ENCODE measurements around the gene KNTC1.
"Not testable (repeated sequence)": the region's sequence is repeated elsewhere in the genome, so short reads cannot be mapped to it uniquely, and the experiment has no call there.

Gene KNTC1

DNA sequence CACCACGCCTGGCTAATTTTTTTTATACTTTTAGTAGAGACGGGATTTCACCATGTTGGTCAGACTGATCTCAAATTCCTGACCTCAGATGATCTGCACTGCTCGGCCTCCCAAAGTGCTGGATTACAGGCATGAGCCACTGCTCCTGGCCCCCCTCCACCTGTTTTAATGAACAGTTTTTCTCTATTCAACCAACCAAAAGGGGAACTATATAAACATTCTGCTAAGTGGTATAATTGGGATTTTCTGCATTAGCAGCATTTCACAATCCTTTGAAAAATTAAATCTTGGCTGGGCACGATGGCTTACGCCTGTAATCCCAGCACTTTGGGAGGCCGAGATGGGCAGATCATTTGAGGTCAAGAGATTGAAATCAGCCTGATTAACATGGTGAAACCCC is 44.8 kb downstream of the KNTC1 start:
- intact Hi-C loops (cut with DNase I; ENCODE audit: low total_unique reads) = no loop called here
- H3K4me1 ChIP-seq = no peaks in the 10 kb centered on the region
- H3K27me3 ChIP-seq = no peaks in the 10 kb centered on the region
- peaks cover 6 to 63% (median 32%) of the 10 kb centered on the region in 3 donors for H3K36me3 ChIP-seq
- no peak for TF ChIP-seq CTCF (IDR thresholded peaks at IDR 0.05)
- no peak overlapping the region for H3K27ac ChIP-seq
- no peak overlapping the region for H3K4me3 ChIP-seq
- DNase-seq = no peak
- no peaks in the 10 kb centered on the region for H3K9me3 ChIP-seq

- not testable (repeated sequence) for H3K9me3 ChIP-seq, DNase-seq
Measured at GRCh38 chr12:122583294-122583693, 56.2 kb downstream of the KNTC1 start.

DNA sequence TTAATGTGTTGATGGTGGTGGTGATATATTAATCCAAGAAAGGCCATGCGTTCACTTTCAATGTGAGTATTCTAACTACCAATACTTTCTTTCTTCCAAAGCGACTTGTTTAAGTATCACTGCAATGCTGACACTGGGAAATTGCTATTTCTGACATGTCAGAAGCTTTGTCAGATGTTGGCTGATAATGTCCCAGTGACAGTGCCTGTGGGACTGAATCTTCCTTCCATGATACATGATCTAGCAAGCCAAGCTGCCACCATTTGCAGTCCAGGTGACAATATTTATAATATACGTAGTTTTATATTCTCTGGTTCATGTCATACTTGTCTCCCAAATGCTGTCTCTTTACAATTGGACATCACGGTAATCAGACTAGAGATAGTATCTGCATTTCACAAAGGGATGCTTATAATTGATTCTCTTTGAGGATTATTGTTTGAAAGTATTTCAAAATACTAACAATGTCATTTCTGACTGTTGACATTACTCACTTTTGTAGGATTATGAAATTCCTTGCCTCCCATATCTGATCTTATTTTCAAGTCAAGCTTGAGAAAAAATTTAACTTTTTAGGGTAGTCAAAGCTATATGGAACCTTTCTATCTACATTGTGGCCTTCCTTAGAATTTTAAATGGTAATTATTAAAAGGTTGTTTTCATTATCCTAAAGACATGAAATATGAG is 57.3 kb downstream of the KNTC1 start:
- TF ChIP-seq CTCF (IDR thresholded peaks at IDR 0.05) = no peak
- Histone ChIP-seq H3K27ac (no peak overlapping the region), H3K4me1 (no peaks in the 10 kb centered on the region), H3K4me3 (no peak overlapping the region), H3K27me3 (no peaks in the 10 kb centered on the region), H3K36me3 (peaks cover 0 to 47% (median 24%) of the 10 kb centered on the region in 3 donors), H3K9me3 (no peaks in the 10 kb centered on the region)
- intact Hi-C loops (cut with DNase I; ENCODE audit: low total_unique reads) = no loop called here
- no peak for DNase-seq

More at GRCh38 chr12:122583294-122583693, 56.2 kb downstream of the KNTC1 start:
- H3K4me1 ChIP-seq; H3K4me3 ChIP-seq; H3K27me3 ChIP-seq; intact Hi-C loops (cut with DNase I; ENCODE audit: low total_unique reads); H3K27ac ChIP-seq: not testable (repeated sequence)
- peaks cover 0 to 47% (median 29%) of the 10 kb centered on the region in 3 donors for H3K36me3 ChIP-seq

DNA sequence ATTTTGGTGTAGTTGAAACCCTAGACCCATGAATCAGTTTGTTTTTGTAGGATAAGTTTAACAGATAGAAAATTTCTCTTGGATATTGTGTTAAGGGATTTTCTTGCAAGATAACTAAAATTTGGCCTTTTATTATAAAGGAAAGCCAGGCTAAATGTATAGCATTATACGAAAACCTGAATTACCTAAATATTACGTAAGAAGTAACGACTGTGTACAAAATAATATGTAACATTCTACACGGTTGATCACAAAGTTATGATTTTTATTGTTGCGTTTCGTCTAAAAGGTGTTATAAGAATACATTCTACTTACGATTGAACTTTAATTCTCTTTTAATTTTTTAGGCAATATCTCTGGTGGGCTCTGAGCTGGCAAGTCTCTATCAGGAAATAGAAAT is 63.9 kb downstream of the KNTC1 start:
- TF ChIP-seq CTCF (IDR thresholded peaks at IDR 0.05) = no peak
- intact Hi-C loops (cut with DNase I; ENCODE audit: low total_unique reads) = no loop called here
- DNase-seq = no peak
- Histone ChIP-seq H3K27me3 (no peaks in the 10 kb centered on the region), H3K36me3 (peaks cover 0 to 39% (median 9%) of the 10 kb centered on the region in 3 donors), H3K4me1 (no peaks in the 10 kb centered on the region), H3K4me3 (no peak overlapping the region), H3K9me3 (no peaks in the 10 kb centered on the region), H3K27ac (no peak overlapping the region)

GRCh38 chr12:122591966-122592365 is 64.9 kb downstream of the KNTC1 start:
- H3K4me1 ChIP-seq; intact Hi-C loops (cut with DNase I; ENCODE audit: low total_unique reads); H3K9me3 ChIP-seq; H3K27me3 ChIP-seq; DNase-seq; H3K27ac ChIP-seq; H3K4me3 ChIP-seq: not testable (repeated sequence)
- peaks cover 0 to 34% (median 6%) of the 10 kb centered on the region in 3 donors for H3K36me3 ChIP-seq

DNA sequence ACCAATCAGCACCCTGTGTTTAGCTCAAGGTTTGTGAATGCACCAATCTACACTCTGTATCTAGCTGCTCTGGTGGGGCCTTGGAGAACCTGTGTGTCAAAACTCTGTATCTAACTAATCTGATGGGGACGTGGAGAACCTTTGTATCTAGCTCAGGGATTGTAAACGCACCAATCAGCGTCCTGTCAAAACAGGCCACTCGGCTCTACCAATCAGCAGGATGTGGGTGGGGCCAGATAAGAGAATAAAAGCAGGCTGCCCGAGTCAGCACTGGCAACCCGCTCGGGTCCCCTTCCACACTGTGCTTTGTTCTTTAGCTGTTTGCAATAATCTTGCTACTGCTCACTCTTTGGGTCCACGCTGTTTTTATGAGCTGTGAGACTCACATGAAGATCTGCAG is 65.5 kb downstream of the KNTC1 start:
- peaks cover 0 to 34% (median 6%) of the 10 kb centered on the region in 3 donors for H3K36me3 ChIP-seq
- intact Hi-C loops (cut with DNase I; ENCODE audit: low total_unique reads); H3K9me3 ChIP-seq; H3K4me3 ChIP-seq; H3K27me3 ChIP-seq; H3K4me1 ChIP-seq; DNase-seq; H3K27ac ChIP-seq: not testable (repeated sequence)

DNA sequence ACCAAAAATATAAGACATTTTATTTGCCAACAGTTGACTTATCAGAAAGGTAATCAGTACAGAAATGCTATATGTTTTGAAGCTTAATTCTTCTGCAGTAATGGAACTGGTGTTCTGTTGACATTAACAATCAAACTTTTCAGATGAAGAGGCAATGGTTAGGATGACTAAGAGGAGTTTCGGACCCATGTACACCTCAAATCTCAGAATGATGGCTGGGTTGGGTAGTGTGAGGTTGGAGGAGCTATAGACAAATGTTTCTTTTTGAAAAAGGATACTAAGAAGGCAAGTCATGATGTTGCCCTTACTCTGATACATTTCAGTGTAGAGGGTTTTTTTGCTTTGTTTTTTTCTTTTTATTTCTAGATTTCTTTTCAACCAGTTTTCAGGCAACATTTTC is 66.9 kb downstream of the KNTC1 start:
- Histone ChIP-seq H3K4me1 (no peaks in the 10 kb centered on the region), H3K4me3 (no peak overlapping the region), H3K27ac (no peak overlapping the region), H3K9me3 (no peaks in the 10 kb centered on the region), H3K36me3 (peaks cover 0 to 34% (median 6%) of the 10 kb centered on the region in 3 donors), H3K27me3 (no peaks in the 10 kb centered on the region)
- DNase-seq = no peak
- no peak for TF ChIP-seq CTCF (IDR thresholded peaks at IDR 0.05)
- intact Hi-C loops (cut with DNase I; ENCODE audit: low total_unique reads) = no loop called here

Data from tibial artery (tissue), 4 donors.